Neural cell (in vitro differentiated cells): ENCODE results near the gene OXSM.

Experiments used
- CTCF ChIP-seq: fragments of 450-650 bp; IDR thresholded peaks from 2 replicates; pipeline ENCODE4 v1.5.1; 2014; ENCODE audit warnings: antibody characterized with exemption, mild to moderate bottlenecking, moderate library complexity; ENCODE audit not compliant: poor library complexity, severe bottlenecking
- EP300 ChIP-seq: fragments of 450-650 bp; conservative IDR thresholded peaks from 2 replicates; pipeline ENCODE4 v1.6.1; 2014; ENCODE audit warnings: antibody characterized with exemption, mild to moderate bottlenecking, moderate library complexity; ENCODE audit not compliant: poor library complexity, severe bottlenecking
- MXI1 ChIP-seq: fragments of 450-650 bp; conservative IDR thresholded peaks from 2 replicates; pipeline ENCODE4 v1.6.1; 2014; ENCODE audit warnings: antibody characterized with exemption, mild to moderate bottlenecking; ENCODE audit not compliant: poor library complexity, severe bottlenecking
- POLR2AphosphoS5 ChIP-seq: IDR thresholded peaks from 2 replicates; pipeline ENCODE4 v1.6.1; 2012
- RAD21 ChIP-seq: fragments of 450-650 bp; conservative IDR thresholded peaks from 2 replicates; pipeline ENCODE4 v1.6.1; 2014; ENCODE audit warnings: antibody characterized with exemption, mild to moderate bottlenecking, moderate library complexity
- TAF1 ChIP-seq: IDR thresholded peaks from 2 replicates; pipeline ENCODE4 v1.6.1; 2012; ENCODE audit warnings: low read depth

- TF ChIP-seq CTCF (peak; percentile 58), RAD21 (peak; percentile 47), POLR2AphosphoS5 (no peak), MXI1 (no peak), EP300 (no peak), TAF1 (no peak)
Measured at GRCh38 chr3:25831578-25831977, 41.7 kb downstream of the OXSM start.
